SIG-M5 treated with dmso at 0.1 percent for 504 hours (cell line): ENCODE results near the gene OR4K14.
"Not testable (repeated sequence)": the region's sequence is repeated elsewhere in the genome, so short reads cannot be mapped to it uniquely, and the experiment has no call there.

ENCODE experiments used
- DNase-seq: peaks from one replicate; lab custom pipeline; 2025; ENCODE audit not compliant: unreplicated experiment; lab: John Stamatoyannopoulos, UW

Gene OR4K14, protein sequence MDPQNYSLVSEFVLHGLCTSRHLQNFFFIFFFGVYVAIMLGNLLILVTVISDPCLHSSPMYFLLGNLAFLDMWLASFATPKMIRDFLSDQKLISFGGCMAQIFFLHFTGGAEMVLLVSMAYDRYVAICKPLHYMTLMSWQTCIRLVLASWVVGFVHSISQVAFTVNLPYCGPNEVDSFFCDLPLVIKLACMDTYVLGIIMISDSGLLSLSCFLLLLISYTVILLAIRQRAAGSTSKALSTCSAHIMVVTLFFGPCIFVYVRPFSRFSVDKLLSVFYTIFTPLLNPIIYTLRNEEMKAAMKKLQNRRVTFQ

DNA sequence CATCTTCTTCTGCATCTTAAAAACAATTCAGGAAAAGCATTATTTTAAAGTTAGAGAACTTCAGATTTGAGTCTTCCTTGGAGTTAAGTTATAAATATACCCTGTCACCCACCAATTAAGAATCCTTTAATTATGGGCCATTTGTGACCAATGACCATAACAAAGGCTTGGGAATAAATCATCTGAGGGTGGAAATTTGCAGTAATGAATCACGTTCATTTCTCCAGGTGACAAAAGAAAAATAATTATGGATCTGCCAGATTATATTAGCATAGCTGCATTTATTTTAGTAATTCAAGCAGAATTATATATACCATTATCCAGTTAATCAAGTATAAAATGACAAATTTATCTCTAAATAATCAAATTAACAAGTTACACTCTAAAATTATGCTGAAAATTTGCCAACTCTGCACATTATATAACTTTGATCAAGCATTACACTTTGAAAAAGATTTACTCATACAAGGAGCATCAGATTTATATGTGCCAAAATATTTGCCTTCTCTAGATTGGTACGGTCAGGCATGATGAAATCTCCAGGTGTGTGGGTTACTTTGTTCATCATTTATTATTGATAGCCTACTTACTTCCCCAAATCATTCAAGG, at the start of gene OR4K14:
TSS of gene OR4K14 (minus strand) at position 51 of the 609 bp plus-strand sequence. CDS start 4,114 bp downstream, outside the sequence.
- DNase-seq, result no peak

DNA sequence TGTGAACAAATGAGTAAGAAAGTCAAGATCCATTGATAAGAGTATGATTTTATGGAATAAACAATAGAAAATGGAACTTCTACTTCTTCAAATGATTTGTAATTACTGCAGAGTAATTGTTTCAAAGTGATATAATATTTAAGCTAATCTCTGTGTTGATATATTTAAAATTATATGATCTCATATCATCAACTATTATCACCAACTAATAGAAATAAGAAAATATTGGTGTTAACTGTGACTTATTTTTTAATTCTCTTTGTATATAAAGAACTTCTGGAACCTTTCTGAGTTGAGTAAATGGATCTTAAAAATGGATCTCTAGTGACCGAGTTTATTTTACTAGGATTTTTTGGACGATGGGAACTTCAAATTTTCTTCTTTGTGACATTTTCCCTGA, 40.6 kb upstream of the OR4K14 start, which contains the start of gene OR4L1:
TSS of gene OR4L1 (plus strand) at position 301 of the 400 bp plus-strand sequence. CDS start at position 301, 0 bp downstream.
- DNase-seq, result no peak

DNA sequence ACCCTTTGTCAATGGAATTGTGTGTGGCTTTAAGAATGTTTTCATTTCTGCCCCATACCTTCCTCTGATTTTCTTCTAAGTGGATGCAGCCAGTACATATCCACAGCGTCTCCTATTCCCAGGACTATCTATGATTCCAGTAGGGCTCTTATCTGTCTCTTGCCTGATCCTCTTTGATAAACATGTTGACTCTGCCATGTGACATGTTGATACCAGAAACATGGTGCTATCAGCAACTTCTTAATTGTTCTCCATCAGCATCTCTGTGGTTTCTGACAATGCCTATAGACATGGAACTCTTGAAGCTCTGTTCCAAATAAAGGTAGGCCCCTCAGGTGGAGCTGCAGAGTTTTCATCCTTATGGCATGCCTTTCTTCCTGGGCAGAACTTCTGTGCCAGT, 29.1 kb upstream of the OR4K14 start:
- no peak for DNase-seq

DNA sequence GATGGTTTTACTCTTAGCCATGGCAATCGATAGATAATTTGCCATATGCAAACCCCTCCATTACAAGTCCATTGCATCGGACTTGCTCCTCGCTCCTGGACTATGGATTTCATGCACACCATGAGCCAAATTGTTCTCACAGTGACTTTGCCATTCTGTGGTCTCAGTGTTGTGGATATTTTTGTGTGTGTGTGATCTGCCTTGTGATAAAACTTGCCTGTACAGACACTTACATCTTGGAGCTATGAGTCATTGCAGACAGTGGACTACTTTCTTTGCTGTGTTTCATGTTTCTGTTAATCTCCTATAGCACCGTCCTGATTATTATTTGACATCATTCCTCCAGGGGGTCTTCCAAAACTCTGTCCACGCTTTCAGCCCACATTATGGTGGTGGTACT, 25.1 kb upstream of the OR4K14 start:
- DNase-seq, result no peak

DNA sequence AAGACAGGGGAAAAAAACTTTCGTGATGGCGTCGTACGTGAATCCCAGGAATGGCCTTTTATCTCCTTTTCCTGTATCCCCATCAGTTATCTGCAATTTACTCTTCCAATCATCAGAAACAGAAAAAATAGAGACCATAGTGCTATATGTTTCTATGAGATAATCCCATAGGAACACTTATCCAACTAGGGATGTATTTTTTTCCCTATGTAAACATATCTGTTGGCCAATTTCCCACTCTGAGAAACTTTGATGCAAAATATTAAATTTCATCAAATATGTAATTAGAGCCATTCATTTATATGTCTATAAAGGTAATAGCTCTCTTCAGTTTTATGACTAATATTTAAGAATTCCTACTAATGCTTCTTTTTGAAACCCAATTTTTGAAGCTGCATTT, 16.8 kb upstream of the OR4K14 start, which contains the start of gene OR4K13:
TSS of gene OR4K13 (minus strand) at position 101 of the 400 bp plus-strand sequence. CDS start 1,280 bp downstream, outside the sequence.
- DNase-seq, result no peak

DNA sequence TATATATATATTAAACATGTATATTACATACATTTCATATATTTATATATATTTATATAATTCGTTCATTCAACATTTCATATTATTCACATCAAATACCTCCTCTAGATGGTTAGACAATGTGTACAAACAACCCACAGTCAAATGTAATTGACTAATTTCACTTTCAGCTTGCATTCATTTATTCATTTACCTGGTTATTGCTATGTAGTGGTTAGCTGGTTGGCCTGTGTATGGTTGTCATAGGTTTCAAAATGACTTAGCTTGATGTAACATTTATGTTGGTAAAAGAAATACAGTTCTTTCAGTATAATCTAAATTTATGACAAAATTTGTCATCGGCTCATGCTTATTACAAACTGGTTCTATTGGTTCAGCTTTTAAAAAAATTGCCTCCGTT, 16.3 kb upstream of the OR4K14 start:
- no peak for DNase-seq

DNA sequence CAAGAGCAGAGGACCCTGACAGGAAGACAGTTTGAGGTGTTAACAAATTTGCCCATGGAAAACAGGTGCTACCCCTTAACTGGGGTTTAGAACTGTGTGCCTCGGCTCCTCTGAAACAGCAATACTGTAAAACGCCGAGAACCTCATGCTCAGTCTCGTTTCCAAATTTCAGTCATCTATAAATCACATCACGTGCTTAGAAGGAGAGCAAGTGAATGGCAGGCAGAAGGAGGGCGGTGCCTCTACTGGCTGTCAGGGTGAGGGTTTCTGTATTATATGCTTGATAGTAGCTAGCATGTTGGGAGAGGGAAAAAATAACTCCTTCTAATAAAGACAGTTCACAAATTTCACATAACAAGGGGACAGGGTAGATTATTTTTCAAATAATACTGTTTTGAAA, 12.0 kb upstream of the OR4K14 start:
- DNase-seq, result no peak

DNA sequence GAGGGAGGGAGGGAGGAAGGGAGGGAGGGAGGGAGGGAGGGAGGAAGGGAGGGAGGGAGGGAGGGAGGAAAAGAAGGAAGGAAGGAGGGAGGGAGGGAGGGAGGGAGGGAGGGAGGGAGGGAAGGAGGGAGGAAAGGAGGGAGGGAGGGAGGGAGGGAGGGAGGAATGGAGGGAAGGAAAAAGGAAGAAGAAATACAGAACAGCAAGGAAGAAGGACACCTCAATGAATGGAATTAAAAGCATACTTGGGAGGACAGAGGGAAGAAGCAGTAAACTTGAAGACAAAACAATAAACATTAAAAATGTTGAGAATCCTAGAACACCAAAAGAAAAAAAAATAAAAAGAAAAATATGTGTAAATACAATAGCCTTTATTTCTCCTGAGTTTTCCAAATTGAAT, 11.0 kb downstream of the OR4K14 start:
- DNase-seq, result no peak

DNA sequence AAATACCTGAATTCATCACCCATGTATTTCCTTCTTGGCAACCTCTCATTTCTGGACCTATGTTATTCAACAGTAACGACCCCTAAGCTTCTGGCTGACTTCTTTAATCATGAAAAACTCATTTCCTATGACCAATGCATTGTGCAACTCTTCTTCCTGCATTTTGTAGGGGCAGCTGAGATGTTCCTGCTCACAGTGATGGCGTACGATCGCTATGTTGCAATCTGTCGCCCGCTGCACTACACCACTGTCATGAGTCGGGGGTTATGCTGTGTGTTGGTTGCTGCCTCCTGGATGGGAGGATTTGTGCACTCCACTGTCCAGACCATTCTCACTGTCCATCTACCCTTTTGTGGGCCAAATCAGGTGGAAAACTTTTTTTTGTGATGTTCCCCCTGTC, 16.8 kb downstream of the OR4K14 start:
- peak; percentile 44 for DNase-seq

DNA sequence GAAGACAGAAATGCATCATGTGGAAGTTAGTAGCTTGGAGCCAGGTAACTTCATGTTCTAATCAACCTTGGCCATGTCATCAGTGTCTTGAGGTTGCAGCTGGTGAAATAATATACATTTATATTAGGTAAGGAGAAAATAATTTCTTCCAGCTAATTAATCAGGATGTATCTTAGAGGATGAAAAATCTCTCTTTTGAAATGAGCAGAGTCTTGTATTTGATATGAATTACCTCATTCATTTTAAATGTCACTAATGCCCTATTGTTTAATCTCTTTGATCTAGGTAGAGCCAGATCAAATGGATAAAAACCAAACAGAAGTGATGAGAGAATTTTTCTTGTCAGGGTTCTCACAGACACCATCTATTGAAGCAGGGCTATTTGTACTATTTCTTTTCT, 17.2 kb downstream of the OR4K14 start, which contains the start of gene OR4Q2:
TSS of gene OR4Q2 (plus strand) at position 301 of the 400 bp plus-strand sequence.
- no peak for DNase-seq

DNA sequence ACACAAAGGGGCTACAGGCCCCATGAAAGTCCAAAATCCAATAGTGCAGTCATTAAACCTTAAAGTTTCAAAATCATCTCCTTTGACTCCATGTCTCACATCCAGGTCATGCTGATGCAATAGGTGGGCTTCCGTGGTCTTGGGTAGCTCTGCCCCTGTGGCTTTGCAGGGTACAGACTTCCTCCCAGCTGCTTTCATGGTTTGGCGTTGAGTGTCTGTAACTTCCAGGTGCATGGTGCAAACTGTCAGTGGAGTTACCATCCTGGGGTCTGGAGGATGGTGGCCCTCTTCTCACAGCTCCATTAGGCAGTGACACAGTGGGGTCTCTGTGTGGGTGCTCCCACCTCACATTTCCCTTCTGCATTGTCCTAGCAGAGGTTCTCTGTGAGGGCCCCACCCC, 25.7 kb downstream of the OR4K14 start:
- DNase-seq, result no peak

DNA sequence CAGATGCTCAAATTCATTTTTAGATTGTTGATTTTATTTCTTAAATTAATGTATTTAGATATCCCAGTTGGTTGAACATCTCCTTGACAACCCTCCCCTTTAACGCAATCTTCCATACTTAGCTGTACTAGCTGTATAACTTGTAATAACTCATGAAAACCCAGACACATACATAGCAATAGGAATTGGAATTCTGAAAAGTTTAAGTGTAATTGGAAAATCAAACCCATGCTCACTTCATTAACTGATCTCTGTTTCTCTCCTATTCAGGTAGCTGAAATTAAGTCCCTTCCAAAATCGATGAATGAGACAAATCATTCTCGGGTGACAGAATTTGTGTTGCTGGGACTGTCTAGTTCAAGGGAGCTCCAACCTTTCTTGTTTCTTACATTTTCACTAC, 43.8 kb downstream of the OR4K14 start, which contains the start of gene OR4K15:
TSS of gene OR4K15 (plus strand) at position 301 of the 400 bp plus-strand sequence. CDS start at position 301, 0 bp downstream.
- DNase-seq, result no peak

DNA sequence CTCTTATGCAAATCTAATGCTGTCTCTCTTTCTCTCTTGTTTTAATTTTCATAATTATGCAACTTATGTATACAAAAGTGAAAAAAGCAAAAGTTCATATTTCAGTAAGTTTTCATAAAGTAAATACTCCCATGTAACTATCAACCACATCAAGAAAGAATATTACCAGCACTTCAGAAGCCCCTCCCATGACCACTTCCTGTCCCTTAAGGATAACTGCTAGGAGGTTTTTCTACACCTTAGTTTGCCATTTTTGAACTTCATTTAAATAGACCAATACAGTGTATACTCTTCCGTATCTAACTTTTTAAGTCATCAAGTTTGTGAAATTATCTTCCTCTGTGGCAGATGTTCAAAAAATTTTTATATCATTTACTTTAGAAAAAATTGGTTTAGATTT, 44.3 kb downstream of the OR4K14 start:
- DNase-seq, result no peak

DNA sequence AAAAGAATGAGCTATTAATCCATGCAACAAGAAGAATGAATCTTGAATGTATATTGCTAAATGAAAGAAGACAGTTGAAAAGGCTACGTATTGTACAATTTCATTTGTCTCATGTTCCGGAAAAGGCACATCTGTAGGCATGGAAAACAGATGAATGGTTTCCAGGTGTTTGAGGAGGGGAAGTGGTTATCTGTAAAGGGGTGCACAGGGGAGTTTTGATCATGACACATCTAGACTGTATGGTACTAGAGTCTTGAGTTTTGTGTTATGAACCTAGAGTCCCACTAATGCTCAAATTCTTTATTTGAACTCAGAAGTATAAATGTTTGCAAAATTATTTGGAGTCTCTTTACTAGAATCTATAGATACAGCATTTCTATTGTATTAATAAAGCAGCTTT, 49.4 kb downstream of the OR4K14 start:
- DNase-seq, result not testable (repeated sequence)
